Nasal cavity respiratory epithelium epithelial cell of viscerocranial mucosa (primary cell): ENCODE results near the gene STAT2. TPM values are rescaled to one million over a fixed set of nuclear protein-coding genes. Genes with fewer than 3 reads are reported as not detected.

Source experiments
- total RNA-seq: library from RNA; depleted of rRNA; stranded (reverse); fragments of >200 nt; gene quantifications from 2 replicates; pipeline ENCODE4 v1.2.3, GENCODE V29; 2014

STAT2 gene
- total RNA-seq: 56.0 and 105 TPM in 2 replicates

GRCh38 chr12:56359851-56360767 is at the start of gene STAT2:
Gene STAT2 (minus strand): TSS chr12:56360107. CDS start chr12:56356571, 3,536 bp downstream.

GRCh38 chr12:56362130-56363059 is 2.5 kb upstream of the STAT2 start, which contains the start of gene APOF:
Gene APOF (minus strand): TSS chr12:56362857. CDS start chr12:56362745, 112 bp downstream.

GRCh38 chr12:56338308-56339157 is 21.4 kb downstream of the STAT2 start, which contains the start of gene IL23A:
Gene IL23A (plus strand): TSS chr12:56338884. CDS start chr12:56339045, 161 bp downstream.

GRCh38 chr12:56333679-56334489 is 26.0 kb downstream of the STAT2 start, which contains the start of gene PAN2:
Gene PAN2 (minus strand): TSS chr12:56334000. CDS start chr12:56333094, 906 bp downstream.

GRCh38 chr12:56315622-56316473 is 44.1 kb downstream of the STAT2 start, which contains the start of gene CNPY2:
Gene CNPY2 (minus strand): TSS chr12:56315988. CDS start chr12:56315217, 771 bp downstream.

GRCh38 chr12:56299853-56300643 is 59.9 kb downstream of the STAT2 start, which contains the start of gene CS:
Gene CS (minus strand): TSS chr12:56300330. CDS start chr12:56300201, 129 bp downstream.

Other genes starting within 250 kb of the STAT2 start
- 2,819 and 3,070 TPM in 2 replicates for gene RPL41, start 243.5 kb downstream of the STAT2 start, total RNA-seq
- 2.2 and 4.8 TPM in 2 replicates for gene ZC3H10, start 241.8 kb downstream of the STAT2 start, total RNA-seq
- 235 and 281 TPM in 2 replicates for gene ESYT1, start 231.8 kb downstream of the STAT2 start, total RNA-seq
- gene MYL6B, start 207.5 kb downstream of the STAT2 start, total RNA-seq: 18.1 and 22.6 TPM in 2 replicates
- 432 and 539 TPM in 2 replicates for gene MYL6, start 201.7 kb downstream of the STAT2 start, total RNA-seq
- 16.7 and 41.8 TPM in 2 replicates for gene SMARCC2, start 170.6 kb downstream of the STAT2 start, total RNA-seq
- gene RNF41, start 138.2 kb downstream of the STAT2 start, total RNA-seq: 124 and 160 TPM in 2 replicates
- gene NABP2, start 135.8 kb downstream of the STAT2 start, total RNA-seq: 24.6 and 35.9 TPM in 2 replicates
- under 0.01 and 0.28 TPM in 2 replicates for gene SLC39A5, start 130.1 kb downstream of the STAT2 start, total RNA-seq
- 10.6 and 40.3 TPM in 2 replicates for gene ANKRD52, start 101.7 kb downstream of the STAT2 start, total RNA-seq
- gene COQ10A, start 93.2 kb downstream of the STAT2 start, total RNA-seq: 2.9 and 4.1 TPM in 2 replicates
- 106 and 188 TPM in 2 replicates for gene CS, start 59.8 kb downstream of the STAT2 start, total RNA-seq
- gene CNPY2, start 44.1 kb downstream of the STAT2 start, total RNA-seq: 51.6 and 53.0 TPM in 2 replicates
- 21.9 and 27.0 TPM in 2 replicates for gene PAN2, start 26.1 kb downstream of the STAT2 start, total RNA-seq
- 0.21 and 0.34 TPM in 2 replicates for gene IL23A, start 21.2 kb downstream of the STAT2 start, total RNA-seq
- not detected in 2 replicates for gene APOF, start 2.8 kb upstream of the STAT2 start, total RNA-seq
- 6.8 and 7.1 TPM in 2 replicates for gene TIMELESS, start 89.3 kb upstream of the STAT2 start, total RNA-seq
- gene MIP, start 94.5 kb upstream of the STAT2 start, total RNA-seq: not detected in 2 replicates
- 1.0 and 1.1 TPM in 2 replicates for gene SPRYD4, start 108.5 kb upstream of the STAT2 start, total RNA-seq
- gene GLS2, start 128.1 kb upstream of the STAT2 start, total RNA-seq: 2.8 and 7.2 TPM in 2 replicates
- 18.1 and 21.5 TPM in 2 replicates for gene RBMS2, start 161.7 kb upstream of the STAT2 start, total RNA-seq